Parathyroid adenoma (tissue), 2 donors: ENCODE measurements around the gene MRPL17.
"Not testable (repeated sequence)": the region's sequence is repeated elsewhere in the genome, so short reads cannot be mapped to it uniquely, and the experiment has no call there.

Source experiments
- H2AFZ ChIP-seq: fragments of 300-600 bp; sonication (generic); one replicate; pipeline ENCODE4 v1.7.0; 2017; ENCODE audit warnings: antibody characterized with exemption, mild to moderate bottlenecking
- H3K27ac ChIP-seq: fragments of 300-600 bp; sonication (generic); one replicate; pipeline ENCODE4 v1.7.0; 2017
- H3K27me3 ChIP-seq: fragments of 300-600 bp; sonication (generic); one replicate; pipeline ENCODE4 v1.7.0; 2017; ENCODE audit warnings: low read length; ENCODE audit not compliant: control insufficient read depth, insufficient read depth
- H3K36me3 ChIP-seq: fragments of 300-600 bp; sonication (generic); one replicate; pipeline ENCODE4 v1.7.0; 2017; ENCODE audit warnings: low read length; ENCODE audit not compliant: control insufficient read depth, insufficient read depth
- H3K4me1 ChIP-seq: fragments of 300-600 bp; sonication (generic); one replicate; pipeline ENCODE4 v1.7.0; 2017; ENCODE audit warnings: control low read depth
- H3K4me2 ChIP-seq: fragments of 300-600 bp; sonication (generic); one replicate; pipeline ENCODE4 v1.7.0; 2017; ENCODE audit warnings: low read length
- H3K4me3 ChIP-seq: fragments of 300-600 bp; sonication (generic); one replicate; pipeline ENCODE4 v1.7.0; 2017; ENCODE audit warnings: low read depth, low read length
- H3K79me2 ChIP-seq: fragments of 300-600 bp; sonication (generic); one replicate; pipeline ENCODE4 v1.7.0; 2017; ENCODE audit warnings: control low read depth
- H3K9ac ChIP-seq: fragments of 300-600 bp; sonication (generic); one replicate; pipeline ENCODE4 v1.7.0; 2017; ENCODE audit warnings: mild to moderate bottlenecking
- H3K9me3 ChIP-seq: fragments of 300-600 bp; sonication (generic); one replicate; pipeline ENCODE4 v1.7.0; 2017; ENCODE audit warnings: low read length; ENCODE audit not compliant: control insufficient read depth
- TF ChIP-seq, protein P1 (sequence below): fragments of 300-600 bp; sonication (generic); IDR thresholded peaks from one replicate; pipeline ENCODE4 v1.7.0; 2017; ENCODE audit warnings: antibody characterized with exemption, mild to moderate bottlenecking
- donor health status: primary hyperparathyroidism.

MRPL17 gene

DNA sequence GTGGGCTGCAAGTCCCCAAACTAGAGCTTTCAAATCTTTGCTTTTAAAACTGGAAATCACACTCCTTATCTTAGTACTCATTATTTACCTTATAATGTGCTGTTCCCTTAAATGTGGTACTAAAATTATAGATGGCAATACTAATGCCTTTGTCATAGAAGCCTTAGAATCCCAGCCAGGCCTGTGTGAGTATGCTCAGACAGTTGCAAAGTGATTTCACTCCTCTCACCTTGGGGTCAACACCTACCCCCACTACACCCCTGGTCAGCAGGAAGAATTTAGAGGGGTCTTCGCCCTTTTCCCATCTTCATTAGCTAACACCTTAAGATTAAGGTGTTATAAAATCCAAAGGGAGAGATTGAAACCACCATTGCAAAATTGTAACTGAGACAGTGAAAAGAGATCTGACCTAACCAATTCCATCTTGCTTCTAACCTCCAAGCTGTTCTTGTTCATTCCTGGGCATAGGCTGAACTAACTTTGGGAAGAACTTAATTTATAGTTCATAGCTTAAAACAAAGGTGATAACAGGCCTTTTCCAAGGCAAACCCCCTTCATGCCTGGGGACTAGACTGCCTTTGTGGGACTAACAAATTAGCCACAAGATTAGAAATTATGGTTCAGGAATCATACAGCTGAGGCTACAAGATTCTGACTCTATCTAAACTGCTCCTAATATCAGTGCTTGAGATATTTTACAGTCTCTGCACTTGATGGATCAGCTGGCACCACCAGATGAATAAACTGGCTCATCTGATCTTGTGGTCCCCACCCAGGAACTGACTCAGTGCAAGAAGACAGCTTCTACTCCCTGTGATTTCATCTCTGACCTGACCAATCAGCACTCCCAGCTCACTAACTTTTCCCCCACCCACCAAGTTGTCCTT is 10.4 kb upstream of the MRPL17 start:
- Histone ChIP-seq H3K36me3 (no peaks in the 10 kb centered on the region), H2AFZ (no peak overlapping the region), H3K27me3 (no peaks in the 10 kb centered on the region), H3K4me3 (no peak overlapping the region), H3K27ac (no peak overlapping the region), H3K4me1 (no peaks in the 10 kb centered on the region), H3K9ac (no peak overlapping the region), H3K79me2 (no peaks in the 10 kb centered on the region), H3K4me2 (no peak overlapping the region), H3K9me3 (no peaks in the 10 kb centered on the region)
- TF ChIP-seq, protein P1, sequence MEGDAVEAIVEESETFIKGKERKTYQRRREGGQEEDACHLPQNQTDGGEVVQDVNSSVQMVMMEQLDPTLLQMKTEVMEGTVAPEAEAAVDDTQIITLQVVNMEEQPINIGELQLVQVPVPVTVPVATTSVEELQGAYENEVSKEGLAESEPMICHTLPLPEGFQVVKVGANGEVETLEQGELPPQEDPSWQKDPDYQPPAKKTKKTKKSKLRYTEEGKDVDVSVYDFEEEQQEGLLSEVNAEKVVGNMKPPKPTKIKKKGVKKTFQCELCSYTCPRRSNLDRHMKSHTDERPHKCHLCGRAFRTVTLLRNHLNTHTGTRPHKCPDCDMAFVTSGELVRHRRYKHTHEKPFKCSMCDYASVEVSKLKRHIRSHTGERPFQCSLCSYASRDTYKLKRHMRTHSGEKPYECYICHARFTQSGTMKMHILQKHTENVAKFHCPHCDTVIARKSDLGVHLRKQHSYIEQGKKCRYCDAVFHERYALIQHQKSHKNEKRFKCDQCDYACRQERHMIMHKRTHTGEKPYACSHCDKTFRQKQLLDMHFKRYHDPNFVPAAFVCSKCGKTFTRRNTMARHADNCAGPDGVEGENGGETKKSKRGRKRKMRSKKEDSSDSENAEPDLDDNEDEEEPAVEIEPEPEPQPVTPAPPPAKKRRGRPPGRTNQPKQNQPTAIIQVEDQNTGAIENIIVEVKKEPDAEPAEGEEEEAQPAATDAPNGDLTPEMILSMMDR, result no peak

DNA sequence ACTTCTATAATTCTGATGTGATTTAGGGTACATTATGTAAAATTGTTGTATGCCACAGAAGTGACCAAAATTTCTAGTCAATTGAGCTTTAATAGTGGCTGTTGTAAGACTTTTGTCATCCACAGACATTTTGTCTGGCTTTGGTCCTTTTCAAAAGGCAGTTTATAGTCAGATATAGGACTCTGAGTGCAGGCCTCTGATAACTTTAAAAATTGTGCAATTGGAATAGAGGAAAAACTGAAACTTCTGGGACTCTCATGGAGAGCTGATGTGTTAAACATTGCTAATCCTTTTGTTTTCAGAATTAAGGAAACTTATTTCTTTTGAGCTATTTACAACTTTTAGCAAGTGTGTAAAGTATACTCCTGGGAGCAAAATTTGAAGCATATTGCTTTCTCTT is 9.0 kb upstream of the MRPL17 start:
- TF ChIP-seq, protein P1, result no peak
- Histone ChIP-seq H3K4me3 (no peak overlapping the region), H3K27ac (no peak overlapping the region), H2AFZ (no peak overlapping the region), H3K9me3 (no peaks in the 10 kb centered on the region), H3K4me2 (no peak overlapping the region), H3K9ac (no peak overlapping the region), H3K79me2 (no peaks in the 10 kb centered on the region), H3K36me3 (no peaks in the 10 kb centered on the region), H3K27me3 (no peaks in the 10 kb centered on the region), H3K4me1 (no peaks in the 10 kb centered on the region)

DNA sequence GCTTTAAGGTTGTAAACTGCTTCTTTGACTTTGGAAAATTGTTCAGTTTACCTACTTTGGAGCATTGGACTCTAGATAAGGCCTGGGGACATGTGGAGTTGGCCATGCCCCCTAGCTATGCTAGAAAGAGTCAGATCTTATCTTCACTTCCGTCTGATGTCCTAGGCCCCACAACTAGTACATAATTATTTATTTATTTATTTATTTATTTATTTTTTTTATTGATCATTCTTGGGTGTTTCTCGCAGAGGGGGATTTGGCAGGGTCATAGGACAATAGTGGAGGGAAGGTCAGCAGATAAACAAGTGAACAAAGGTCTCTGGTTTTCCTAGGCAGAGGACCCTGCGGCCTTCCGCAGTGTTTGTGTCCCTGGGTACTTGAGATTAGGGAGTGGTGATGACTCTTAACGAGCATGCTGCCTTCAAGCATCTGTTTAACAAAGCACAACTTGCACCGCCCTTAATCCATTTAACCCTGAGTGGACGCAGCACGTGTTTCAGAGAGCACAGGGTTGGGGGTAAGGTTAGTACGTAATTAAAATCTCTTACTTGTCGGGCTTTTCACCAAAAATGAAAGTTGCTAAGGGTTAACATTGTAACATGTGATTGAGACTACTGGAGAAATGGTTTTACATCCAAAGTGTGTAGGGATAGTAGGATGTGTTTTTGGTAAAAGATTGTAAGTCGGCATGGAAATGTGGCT is 7.4 kb upstream of the MRPL17 start:
- H3K4me1 ChIP-seq, H3K36me3 ChIP-seq, H3K79me2 ChIP-seq, H3K9me3 ChIP-seq, H3K4me3 ChIP-seq, H3K9ac ChIP-seq, H3K4me2 ChIP-seq, H3K27me3 ChIP-seq, H3K27ac ChIP-seq, H2AFZ ChIP-seq: not testable (repeated sequence)

DNA sequence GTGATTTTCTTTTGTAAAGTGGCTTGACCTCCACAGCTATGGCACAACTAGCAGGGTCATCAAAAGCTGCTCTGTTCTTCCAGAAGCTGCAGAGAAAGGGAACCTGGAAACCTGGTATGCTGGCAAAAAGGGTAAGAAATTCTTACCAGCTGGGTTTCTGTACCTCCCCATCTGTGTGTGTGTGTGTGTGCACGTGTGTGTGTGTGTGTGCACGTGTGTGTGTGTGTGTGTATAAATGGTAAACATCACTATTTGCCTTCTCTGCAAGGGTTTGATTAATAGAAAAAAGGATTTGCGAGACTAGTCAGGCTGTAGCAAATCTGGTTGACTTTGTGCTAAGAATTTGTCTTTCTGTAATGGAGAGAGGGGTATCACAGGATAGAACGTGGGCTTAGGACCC is 4.7 kb upstream of the MRPL17 start:
- TF ChIP-seq, protein P1, result no peak

DNA sequence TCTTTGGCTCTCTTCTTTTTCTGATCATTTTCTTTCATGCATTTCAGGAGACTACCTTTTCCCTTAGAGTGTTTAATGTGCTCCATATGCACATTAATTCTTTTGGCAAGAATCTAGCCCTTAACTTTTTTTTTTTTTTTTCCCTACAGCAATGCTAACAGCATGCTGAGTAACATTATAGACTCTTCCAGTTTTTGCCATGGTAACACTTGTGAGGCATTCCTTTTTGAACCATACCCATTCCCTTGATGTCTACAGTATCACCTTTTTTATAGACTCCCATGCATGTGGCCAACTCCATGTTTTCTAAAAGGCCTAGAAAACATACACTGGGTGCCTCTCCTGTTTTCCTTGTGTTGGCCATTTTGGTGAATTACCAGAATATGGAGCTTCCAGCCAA is 2.9 kb upstream of the MRPL17 start:
- Histone ChIP-seq H3K4me2 (no peak overlapping the region), H3K9me3 (no peaks in the 10 kb centered on the region), H3K4me3 (no peak overlapping the region), H3K9ac (no peak overlapping the region), H3K36me3 (no peaks in the 10 kb centered on the region), H3K4me1 (no peaks in the 10 kb centered on the region), H3K27ac (no peak overlapping the region), H3K27me3 (no peaks in the 10 kb centered on the region), H2AFZ (no peak overlapping the region), H3K79me2 (no peaks in the 10 kb centered on the region)
- TF ChIP-seq, protein P1, result no peak

More for the DNA sequence above, 4.7 kb upstream of the MRPL17 start:
- no peak overlapping the region for H2AFZ ChIP-seq
- H3K27ac ChIP-seq, result no peak overlapping the region
- no peak overlapping the region for H3K4me2 ChIP-seq
- H3K9ac ChIP-seq, result no peak overlapping the region
- H3K79me2 ChIP-seq, result no peaks in the 10 kb centered on the region
- H3K4me3 ChIP-seq, result no peak overlapping the region
- no peaks in the 10 kb centered on the region for H3K9me3 ChIP-seq
- H3K36me3 ChIP-seq, result no peaks in the 10 kb centered on the region
- no peaks in the 10 kb centered on the region for H3K27me3 ChIP-seq
- no peaks in the 10 kb centered on the region for H3K4me1 ChIP-seq

DNA sequence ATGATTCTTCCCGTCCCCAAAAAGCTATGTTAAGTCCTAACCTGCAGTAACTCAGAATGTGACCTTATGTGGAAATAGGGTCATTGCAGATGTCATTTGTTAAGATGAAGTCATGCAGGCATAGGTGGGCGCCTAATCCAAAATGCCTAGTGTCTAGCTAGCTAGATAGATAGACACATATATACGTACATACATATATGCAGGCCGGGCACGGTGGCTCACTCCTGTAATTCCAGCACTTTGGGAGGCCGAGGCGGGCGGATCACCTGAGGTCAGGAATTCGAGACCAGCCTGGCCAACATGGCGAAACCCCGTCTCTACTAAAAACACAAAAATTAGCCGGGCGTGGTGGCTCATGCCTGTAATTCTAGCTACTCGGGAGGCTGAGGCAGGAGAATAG is 928 bp upstream of the MRPL17 start:
- not testable (repeated sequence) for H3K9ac ChIP-seq, H3K9me3 ChIP-seq, H3K79me2 ChIP-seq, H3K27ac ChIP-seq, H3K27me3 ChIP-seq, H3K4me1 ChIP-seq, H3K36me3 ChIP-seq
- peak overlapping the region; percentile 88 for H3K4me3 ChIP-seq
- H3K4me2 ChIP-seq, result peak overlapping the region; percentile 58
- peak overlapping the region; percentile 89 for H2AFZ ChIP-seq
